K562 (cell line): ENCODE measurements around the gene TRIM25. TPM values are rescaled to one million over a fixed set of nuclear protein-coding genes. Genes with fewer than 3 reads are reported as not detected.

ENCODE experiments used
- FOXM1 ChIP-seq, 2 experiments: fragments of 450-650 bp in 1 of 2; sonication (generic) in 1 of 2; formaldehyde crosslinking in 1 of 2; IDR thresholded peaks; 2 replicates each; pipeline versions ENCODE4 v1.6.1 to v1.9.0; 2017 to 2022; ENCODE audit warnings: low read depth in 2 of 2, mild to moderate bottlenecking in 2 of 2, missing genetic modification reagents in 1 of 2, moderate library complexity in 1 of 2
- MITF ChIP-seq: IDR thresholded peaks from 2 replicates; pipeline ENCODE4 v1.6.1; 2014; ENCODE audit warnings: antibody characterized with exemption
- NRF1 ChIP-seq, 2 experiments: fragments of 450-650 bp; IDR thresholded peaks in 1 of 2; conservative IDR thresholded peaks in 1 of 2; 2 replicates each; pipeline ENCODE4 v1.6.1; 2014; ENCODE audit warnings: mild to moderate bottlenecking in 2 of 2
- SRSF9 ChIP-seq: fragments of 200-400 bp; formaldehyde crosslinking; IDR thresholded peaks from 2 replicates; pipeline ENCODE4 v1.6.1; 2017; ENCODE audit warnings: low read depth, low read length, borderline replicate concordance
- ZNF133 ChIP-seq: fragments of 250-450 bp; sonication (Bioruptor Pico); IDR thresholded peaks from 2 replicates; pipeline ENCODE4 v1.4.0; 2020; ENCODE audit warnings: mild to moderate bottlenecking
- ZNF511 ChIP-seq: sonication (generic); formaldehyde crosslinking; IDR thresholded peaks from 2 replicates; pipeline ENCODE4 v1.8.0; 2022; ENCODE audit warnings: mild to moderate bottlenecking, missing genetic modification reagents
- ZNF707 ChIP-seq: fragments of 250-450 bp; sonication (Bioruptor Pico); conservative IDR thresholded peaks from 2 replicates; pipeline ENCODE4 v1.8.0; 2022; ENCODE audit warnings: inconsistent platforms, mild to moderate bottlenecking, moderate library complexity
- ZNF79 ChIP-seq: fragments of 250-450 bp; sonication (Bioruptor Pico); IDR thresholded peaks from 2 replicates; pipeline ENCODE4 v1.4.0; 2020; ENCODE audit warnings: low read depth, mild to moderate bottlenecking, moderate library complexity
- polyA plus RNA-seq, 8 experiments: library from polyadenylated mRNA; depleted of rRNA in 4 of 8; stranded (reverse) in 5 of 8; unstranded in 3 of 8; fragments of >200 nt; fragmentation: Nextera tagmentation in 2 of 8; fragmentation: Illumina TruSeq in 1 of 8; extraction: Ambion mirVana in 2 of 8; extraction: Trizol in 1 of 8; gene quantifications; 2 replicates each; pipeline versions ENCODE4 v1.2.1 to v1.2.3, GENCODE V29; 2011 to 2014; ENCODE audit warnings: inconsistent platforms in 1 of 8, missing spikeins in 1 of 8
- total RNA-seq, 7 experiments: library from RNA; depleted of rRNA in 6 of 7; stranded (reverse); fragments of >200 nt in 6 of 7; fragmentation: Illumina TruSeq in 2 of 7; extraction: Trizol in 2 of 7; gene quantifications; 2 replicates each; pipeline versions ENCODE4 v1.2.1 to v1.2.3, GENCODE V29; 2011 to 2021; ENCODE audit warnings: low replicate concordance in 1 of 7

TRIM25 gene
- total and polyA plus RNA-seq, 9 of the 15 experiments (the other 6 are each of a cell fraction or from before 2014, with no cell fraction given), result 5.9 to 49.5 (median 24.5) TPM

GRCh38 chr17:56960596-56961538 is 47.0 kb upstream of the TRIM25 start, which contains the start of gene COIL (continued):
- no peak for TF ChIP-seq MITF
- peak; percentile 85 to 87 for TF ChIP-seq NRF1 (conservative IDR thresholded peaks at IDR 0.05 in 1 of 2, IDR thresholded peaks at IDR 0.05 in 1 of 2)
- TF ChIP-seq ZNF707 (CRISPR knock-in tag), result no peak
- TF ChIP-seq SRSF9, result no peak
- TF ChIP-seq ZNF133 (CRISPR knock-in tag), result no peak
- TF ChIP-seq ZNF79 (CRISPR knock-in tag), result no peak
- no peak for TF ChIP-seq ZNF511
- TF ChIP-seq FOXM1 (IDR thresholded peaks at IDR 0.05; ENCODE audit: low read depth), result peak; percentile 48; the same call in 1 of the 2 replicates
- no peak for TF ChIP-seq FOXM1 (CRISPR knock-in tag; IDR thresholded peaks at IDR 0.05; ENCODE audit: low read depth)
